ENCODE measurements around the gene YY2.
A peak's percentile ranks its signal among the peaks of the same experiment; 100 is the strongest.
"Not testable (repeated sequence)": the region's sequence is repeated elsewhere in the genome, so short reads cannot be mapped to it uniquely, and the experiment has no call there.

YY2 gene

GRCh38 chrX:21855937-21856415, at the start of gene YY2:
YY2 (plus strand) TSS chrX:21855987; CDS start chrX:21856485, 498 bp downstream.
- DNase-seq: no peak

DNA sequence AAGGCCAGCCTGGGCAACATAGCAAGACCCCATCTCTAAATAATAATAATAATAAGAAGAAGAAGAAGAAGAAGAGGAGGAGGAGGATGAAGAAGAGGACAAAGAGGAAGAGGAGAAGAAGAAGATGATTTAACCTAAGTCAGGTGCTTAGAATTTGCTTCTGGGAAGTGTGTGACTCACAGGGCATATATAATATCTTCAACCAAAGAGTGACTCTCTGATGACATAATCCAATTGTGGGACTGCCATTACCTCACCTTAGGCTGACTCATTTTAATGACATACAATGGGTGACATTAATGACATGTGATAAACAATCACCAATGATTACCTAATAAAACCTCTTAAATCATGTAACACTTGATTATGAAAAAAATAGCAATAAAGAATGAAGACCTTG, 49.1 kb upstream of the YY2 start:
- no peak for DNase-seq

DNA sequence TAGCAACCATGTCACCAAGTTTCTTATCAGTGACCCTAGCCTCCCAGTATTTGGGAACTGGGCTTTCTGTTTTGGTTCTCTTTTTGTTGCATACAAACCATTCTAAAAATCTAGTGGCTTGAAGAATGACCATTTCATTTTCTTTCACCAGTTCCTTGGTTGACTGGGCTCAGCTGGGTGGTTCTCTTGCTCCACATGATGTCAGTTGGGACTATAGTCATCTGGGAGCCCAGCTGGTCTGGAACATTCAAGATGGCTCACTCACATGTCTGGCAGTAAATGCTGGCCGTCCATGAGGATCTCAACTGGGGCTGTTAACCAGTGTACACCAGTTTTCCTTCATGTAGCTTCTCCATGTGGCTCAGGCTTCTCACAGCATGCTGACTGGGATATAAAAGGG, 44.0 kb upstream of the YY2 start:
- DNase-seq: no peak

DNA sequence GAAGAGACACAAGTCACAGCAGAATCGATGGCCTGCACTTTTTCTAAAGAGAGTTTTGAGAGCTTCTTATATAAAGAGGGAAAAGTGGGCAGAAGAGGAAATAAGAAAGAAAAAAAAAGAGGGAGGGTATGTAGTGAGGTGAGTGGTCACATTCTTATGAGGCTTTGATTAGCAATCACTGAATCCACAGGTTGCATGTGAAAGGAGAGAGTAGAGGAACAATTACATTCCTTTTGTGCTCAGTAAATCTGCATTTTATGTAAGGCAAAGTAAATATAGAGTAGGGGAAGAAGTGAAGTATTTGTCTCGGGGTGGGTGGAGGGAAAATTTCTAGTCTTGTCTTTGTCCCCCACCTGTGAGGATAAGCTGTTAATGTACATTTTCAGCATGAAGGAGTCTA, 43.2 kb upstream of the YY2 start:
- no peak for DNase-seq

DNA sequence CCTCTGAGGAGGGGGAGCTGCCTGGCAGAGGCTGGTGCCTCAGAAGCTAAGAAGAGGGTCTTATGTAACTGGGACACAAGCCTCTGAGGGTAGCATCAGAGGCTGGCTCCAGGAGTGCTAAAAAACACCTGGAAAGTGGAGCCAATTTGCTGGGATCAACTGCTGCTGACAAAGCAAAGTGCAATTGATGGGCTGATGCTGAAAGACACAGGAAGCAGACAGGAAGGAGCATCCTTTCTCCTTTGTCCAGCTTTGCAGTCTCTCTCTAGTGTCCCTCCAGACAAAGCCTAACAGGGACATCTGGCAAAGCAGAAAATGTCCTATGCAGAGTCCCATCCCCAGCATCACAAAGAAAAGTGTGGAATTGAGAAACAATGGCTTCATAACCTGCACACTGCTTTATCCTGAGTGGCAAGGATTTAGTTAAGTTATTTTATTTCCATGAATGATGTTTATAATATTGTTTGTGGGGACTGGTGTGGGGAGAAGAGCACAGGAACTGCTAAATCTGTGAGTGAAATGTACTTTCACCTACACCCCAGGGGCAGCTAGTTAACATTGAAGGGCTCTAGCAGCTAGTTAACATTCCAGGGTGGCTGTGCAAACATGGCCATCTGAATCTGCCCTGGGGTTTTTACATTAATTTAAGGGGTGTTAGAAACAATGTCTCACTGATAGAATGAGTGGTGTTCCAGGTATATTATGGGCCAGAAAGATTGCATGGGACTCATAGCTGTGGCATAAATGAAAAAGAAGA, 42.0 kb upstream of the YY2 start:
- no peak for DNase-seq

GRCh38 chrX:21816136-21816535, 39.7 kb upstream of the YY2 start:
- DNase-seq: no peak

GRCh38 chrX:21820170-21820569, 35.6 kb upstream of the YY2 start:
- DNase-seq: not testable (repeated sequence)

GRCh38 chrX:21821875-21822274, 33.9 kb upstream of the YY2 start:
- no peak for DNase-seq

DNA sequence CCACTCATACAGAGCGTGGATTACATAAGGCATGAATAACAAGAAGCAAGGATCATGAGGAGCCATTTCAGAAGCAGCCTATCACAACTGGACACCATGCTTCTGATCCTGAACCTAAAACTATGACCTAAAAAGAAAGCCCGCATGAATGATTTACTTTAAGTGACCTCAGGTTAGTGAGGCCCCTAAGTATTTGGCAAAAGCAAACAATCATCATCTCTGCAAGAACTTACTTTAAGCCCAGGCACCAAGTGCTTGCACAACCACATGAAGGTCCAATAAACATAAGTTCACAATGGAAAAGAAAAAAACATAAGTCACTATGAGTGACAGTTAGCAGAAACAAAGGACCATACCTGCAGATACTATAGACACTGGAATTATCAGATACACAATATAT, 24.3 kb upstream of the YY2 start:
- no peak for DNase-seq

DNA sequence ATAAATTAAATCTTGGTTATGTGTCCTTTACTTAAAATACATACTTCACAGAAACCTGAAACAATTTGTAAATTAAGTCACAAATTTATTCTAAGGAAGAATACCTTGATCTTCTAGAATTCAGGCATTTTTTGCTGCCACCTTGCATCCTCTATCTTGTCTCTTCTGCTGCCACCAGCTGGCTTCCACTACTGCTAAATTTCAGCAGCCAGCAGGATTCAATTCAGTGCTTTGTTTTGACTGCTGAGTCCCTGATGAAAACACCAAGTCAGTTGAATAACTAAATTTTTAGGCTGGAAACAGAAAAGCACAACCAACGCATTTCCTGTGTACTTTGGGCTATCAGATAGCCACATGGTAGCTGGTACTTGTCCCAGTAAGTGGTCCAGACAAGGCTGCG, 18.7 kb upstream of the YY2 start:
- DNase-seq: no peak

DNA sequence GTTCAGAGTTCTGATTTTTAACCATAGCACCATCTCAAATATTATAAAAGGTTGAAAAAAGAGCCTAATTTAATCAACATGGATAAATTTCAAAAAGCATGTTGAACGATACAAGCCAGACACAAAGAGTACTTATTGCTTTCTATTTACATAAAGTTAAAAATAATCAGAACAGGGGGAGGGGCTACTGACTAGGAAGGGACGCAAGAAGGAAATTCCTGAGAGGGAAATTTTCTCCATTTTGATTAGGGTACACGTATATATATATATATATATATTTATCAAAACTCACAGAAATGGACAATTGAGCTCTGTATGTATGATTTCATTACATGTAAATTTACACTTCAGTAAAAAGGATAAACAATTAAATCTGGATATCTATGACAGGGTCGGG, 16.9 kb upstream of the YY2 start:
- DNase-seq: peak; percentile 44

DNA sequence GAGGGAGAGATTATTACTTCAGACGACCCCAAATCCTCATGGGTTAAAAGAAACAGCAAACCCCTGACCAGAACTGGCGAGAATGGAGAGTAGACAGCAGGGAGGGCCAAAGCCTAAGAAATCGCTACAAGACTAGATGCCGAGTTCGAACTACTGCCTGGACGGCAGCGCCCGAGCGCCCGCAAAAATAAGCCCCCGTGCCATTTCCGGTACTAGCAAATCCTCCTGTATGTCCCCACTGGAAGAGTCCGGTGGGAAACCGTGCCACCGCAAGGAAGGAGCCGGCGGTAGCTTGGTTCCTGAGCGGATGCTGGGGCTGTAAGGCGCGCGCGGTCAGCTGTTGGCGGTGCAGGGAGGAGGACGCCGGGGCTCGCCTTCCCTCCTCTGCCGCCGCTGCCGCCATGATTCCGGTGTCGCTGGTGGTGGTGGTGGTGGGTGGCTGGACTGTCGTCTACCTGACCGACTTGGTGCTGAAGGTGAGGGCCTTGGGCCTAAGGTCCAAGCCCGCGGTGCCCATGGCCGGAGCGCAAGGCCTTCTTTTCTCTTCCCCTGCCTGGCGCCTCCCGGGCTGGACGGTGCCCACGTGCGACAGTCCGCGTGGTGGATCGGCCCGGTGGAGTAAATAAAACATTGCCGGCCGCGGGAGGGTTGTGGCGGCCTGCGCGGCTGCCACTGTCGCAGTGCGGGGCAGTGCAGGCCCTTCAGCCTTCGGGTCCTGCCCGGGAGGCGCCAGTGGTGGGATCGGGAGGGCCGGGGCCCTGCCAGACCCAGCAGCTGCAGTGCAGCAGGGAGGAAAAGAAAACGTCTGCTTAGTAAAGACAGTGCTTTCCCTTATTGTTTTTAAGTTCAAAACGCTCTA, 16.2 kb upstream of the YY2 start, which contains the start of gene MBTPS2:
Gene MBTPS2, plus strand, starts transcription at position 284 of the 859 bp plus-strand sequence. Its CDS starts 118 bp downstream, at position 402.
- peak; percentile 91 for DNase-seq

GRCh38 chrX:21840193-21840545, 15.6 kb upstream of the YY2 start:
- DNase-seq: peak; percentile 32

- DNase-seq: no peak
These were observed 12.6 kb upstream of the YY2 start for GRCh38 chrX:21843179-21843578.

DNA sequence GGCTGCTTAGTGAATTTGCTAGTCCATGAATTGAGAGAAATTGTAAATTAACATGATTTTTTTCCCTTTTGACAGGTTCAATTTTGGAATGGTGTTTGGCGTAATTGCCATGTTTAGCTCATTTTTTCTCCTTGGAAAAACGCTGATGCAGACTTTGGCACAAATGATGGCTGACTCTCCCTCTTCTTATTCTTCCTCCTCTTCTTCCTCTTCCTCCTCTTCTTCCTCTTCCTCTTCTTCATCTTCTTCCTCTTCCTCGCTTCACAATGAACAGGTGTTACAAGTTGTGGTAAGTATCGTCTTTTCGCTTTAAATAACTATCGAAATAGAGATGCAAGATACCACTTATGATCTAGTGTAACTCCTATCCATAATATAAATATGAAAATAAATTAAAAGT, 10.7 kb upstream of the YY2 start:
- DNase-seq: no peak

GRCh38 chrX:21847342-21847741, 8.4 kb upstream of the YY2 start:
- no peak for DNase-seq

- no peak for DNase-seq
These were observed 2.2 kb upstream of the YY2 start for GRCh38 chrX:21853578-21853977.

DNA sequence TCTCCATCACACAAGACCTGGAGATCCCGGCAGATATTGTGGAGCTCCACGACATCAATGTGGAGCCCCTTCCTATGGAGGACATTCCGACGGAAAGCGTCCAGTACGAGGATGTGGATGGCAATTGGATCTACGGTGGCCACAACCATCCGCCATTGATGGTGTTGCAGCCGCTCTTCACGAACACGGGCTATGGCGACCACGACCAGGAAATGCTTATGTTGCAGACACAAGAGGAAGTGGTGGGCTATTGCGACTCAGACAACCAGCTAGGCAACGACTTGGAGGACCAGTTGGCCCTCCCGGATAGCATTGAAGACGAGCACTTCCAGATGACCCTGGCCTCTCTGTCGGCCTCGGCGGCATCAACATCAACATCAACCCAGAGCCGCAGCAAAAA, 717 bp downstream of the YY2 start:
- DNase-seq: no peak

DNA sequence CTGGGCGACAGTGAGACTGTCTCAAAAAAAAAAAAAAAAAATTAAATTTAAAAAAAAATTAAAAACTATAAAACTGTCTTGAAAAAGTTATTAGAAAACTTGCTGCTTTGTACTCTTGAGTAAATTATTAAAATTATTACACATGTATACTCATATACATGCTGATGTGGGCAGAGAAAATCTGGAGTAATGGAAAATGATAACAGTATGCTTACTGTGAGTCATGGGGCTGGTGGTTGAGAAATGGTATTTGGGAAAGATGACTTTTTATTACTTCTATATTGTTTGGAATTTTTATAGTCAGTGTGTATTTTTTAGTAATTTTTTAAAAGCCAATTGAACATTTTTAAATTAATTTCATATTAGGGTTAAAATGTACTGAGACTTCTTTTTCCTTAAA, 7.5 kb downstream of the YY2 start:
- DNase-seq: no peak

DNA sequence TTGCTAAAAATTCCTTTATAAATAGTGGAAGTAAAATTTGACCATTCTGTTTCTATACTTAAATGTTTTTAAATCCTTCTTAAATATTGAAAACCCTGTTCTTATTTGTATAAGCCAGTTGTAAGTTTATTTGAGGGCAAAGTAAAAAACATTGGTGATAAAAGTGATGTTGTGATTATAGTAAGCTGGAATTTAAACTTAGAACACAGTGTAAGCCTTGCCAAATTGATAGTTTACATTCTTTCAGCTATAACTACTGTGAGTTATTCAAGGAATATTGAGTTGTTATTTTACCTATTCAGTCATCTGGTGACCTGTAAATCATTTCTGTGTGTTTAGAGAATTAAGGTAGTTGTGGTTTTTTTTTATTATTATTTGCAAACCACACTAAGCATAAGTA, 9.6 kb downstream of the YY2 start:
- no peak for DNase-seq

GRCh38 chrX:21870494-21870893, 14.7 kb downstream of the YY2 start:
- no peak for DNase-seq

- no peak for DNase-seq
These were observed 17.4 kb downstream of the YY2 start for GRCh38 chrX:21873063-21873775.

GRCh38 chrX:21874182-21874581, 18.4 kb downstream of the YY2 start:
- DNase-seq: not testable (repeated sequence)

Data from hematopoietic multipotent progenitor cell treated with erythropoietin and hydrocortisone succinate and interleukin-3 and kit ligand, for 4 days (in vitro differentiated cells).